Measurements from ENCODE around the gene RAD9A. TPM values are rescaled to one million over a fixed set of nuclear protein-coding genes. Genes with fewer than 3 reads are reported as not detected.

The RAD9A gene
- total RNA-seq, 2 donors from 2014 or later, result 22.6 to 49.4 TPM

GRCh38 chr11:67376063-67376820, 15.5 kb upstream of the RAD9A start:
- Histone ChIP-seq H3K9me3 (no peaks in the 10 kb centered on the region), H3K4me1 (peaks cover 28% of the 10 kb centered on the region), H3K27me3 (no peaks in the 10 kb centered on the region), H3K4me3 (no peak overlapping the region), H3K36me3 (replicated peaks in 1 of 2; ENCODE audit: insufficient read depth in 1 of 2, low read depth in 2 of 2) (no peaks in the 10 kb centered on the region), H3K27ac (no peak overlapping the region)
- TF ChIP-seq CTCF (IDR thresholded peaks at IDR 0.05), result no peak
- TF ChIP-seq POLR2A (IDR thresholded peaks at IDR 0.05), result no peak
- ATAC-seq (no peak), DNase-seq (no peak)
- WGBS, 2 donors, result 77 to 79% methylated on average over 7 of the region's 7 CpGs
- intact Hi-C loops (cut with DNase I), result loop anchor here (5.0 kb wide), 1 partner anchor 99 kb away; no protein-coding TSS in a partner anchor

DNA sequence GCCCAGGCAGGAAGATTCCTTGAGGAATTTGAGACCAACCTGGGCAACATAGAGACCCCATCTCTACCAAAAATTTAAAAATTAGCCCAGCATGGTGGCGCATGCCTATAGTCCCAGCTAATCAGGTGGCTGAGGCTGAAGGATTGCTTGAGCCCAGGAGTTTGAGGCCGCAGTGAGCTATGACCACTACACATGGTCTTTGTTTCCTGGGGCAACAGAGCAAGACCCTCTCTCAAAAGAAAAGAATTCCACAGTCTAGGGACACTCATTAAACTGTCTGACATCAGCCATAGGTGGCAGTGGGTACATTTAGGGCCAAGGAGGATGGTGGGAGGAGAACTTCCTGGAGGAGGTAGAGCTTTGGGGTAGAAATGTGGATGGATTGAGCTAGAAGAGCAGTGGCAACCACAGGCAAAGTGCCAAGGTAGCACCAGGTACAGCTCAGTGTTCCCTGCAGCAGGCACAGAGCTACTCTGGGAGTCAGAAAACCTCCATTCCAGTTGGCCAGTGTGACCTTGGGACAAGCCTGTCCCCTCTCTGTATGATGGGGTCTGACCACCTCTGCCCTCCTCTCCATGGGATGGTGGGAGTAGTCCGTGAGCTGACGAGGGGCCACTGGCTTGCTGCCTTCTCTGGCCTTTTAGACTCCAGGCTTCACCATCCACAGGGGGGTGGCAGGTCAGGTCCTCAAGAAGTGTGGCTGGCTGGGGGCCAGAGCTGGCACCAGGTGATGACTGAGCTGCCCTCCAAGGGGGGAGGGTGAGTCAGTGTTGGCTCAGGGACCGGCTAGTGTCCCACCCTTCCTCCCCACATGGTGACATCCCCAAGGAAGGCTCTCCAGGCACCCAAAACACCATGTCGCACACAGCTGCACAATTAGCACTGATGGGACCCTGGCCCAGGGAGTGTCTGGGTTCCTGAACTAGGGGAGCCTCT, 14.6 kb upstream of the RAD9A start:
- TF ChIP-seq POLR2A (IDR thresholded peaks at IDR 0.05) (no peak), CTCF (IDR thresholded peaks at IDR 0.05) (no peak)
- H3K27ac ChIP-seq, result no peak overlapping the region
- peaks cover 19% of the 10 kb centered on the region for H3K4me1 ChIP-seq

DNA sequence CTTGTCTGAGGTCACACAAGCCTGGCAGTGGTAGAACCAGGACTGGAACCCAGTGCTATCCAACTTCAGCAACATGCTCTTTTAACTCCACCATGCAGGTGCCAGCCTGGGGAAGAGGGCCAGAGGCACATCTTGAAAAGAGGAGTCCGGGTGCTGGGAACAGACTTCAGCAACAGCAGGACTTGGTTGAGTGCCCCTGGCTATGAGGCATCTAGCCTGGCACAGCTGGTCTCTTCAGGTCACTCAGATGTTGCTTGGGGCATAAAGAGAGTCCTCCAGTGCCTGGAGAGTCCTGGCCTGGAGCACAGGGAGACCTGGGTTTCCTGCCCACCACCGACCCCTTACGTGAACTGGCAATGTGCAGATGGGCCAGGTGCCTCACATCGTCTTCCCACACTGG, 13.2 kb upstream of the RAD9A start:
- ATAC-seq (no peak), DNase-seq (no peak)
- Histone ChIP-seq H3K4me3 (no peak overlapping the region), H3K27me3 (no peaks in the 10 kb centered on the region), H3K27ac (no peak overlapping the region), H3K4me1 (peaks cover 13% of the 10 kb centered on the region), H3K36me3 (replicated peaks in 1 of 2; ENCODE audit: insufficient read depth in 1 of 2, low read depth in 2 of 2) (no peaks in the 10 kb centered on the region), H3K9me3 (no peaks in the 10 kb centered on the region)
- 81 to 90% methylated on average over 4 of the region's 4 CpGs for WGBS, 2 donors
- TF ChIP-seq CTCF (IDR thresholded peaks at IDR 0.05), result no peak
- TF ChIP-seq POLR2A (IDR thresholded peaks at IDR 0.05), result no peak
- intact Hi-C loops (cut with DNase I), result loop anchor here (5.0 kb wide), 1 partner anchor 101 kb away; no protein-coding TSS in a partner anchor

More for the DNA sequence above, 14.6 kb upstream of the RAD9A start:
- intact Hi-C loops (cut with DNase I), result loop anchor here (5.0 kb wide), 1 partner anchor 100 kb away; no protein-coding TSS in a partner anchor
- 82 to 90% methylated on average over 2 to 6 of the region's 6 CpGs for WGBS, 2 donors
- no peak overlapping the region for H3K4me3 ChIP-seq
- peak in 1 of 4 donors; percentile 52 for DNase-seq
- H3K36me3 ChIP-seq (replicated peaks in 1 of 2; ENCODE audit: insufficient read depth in 1 of 2, low read depth in 2 of 2), result no peaks in the 10 kb centered on the region
- no peaks in the 10 kb centered on the region for H3K27me3 ChIP-seq
- ATAC-seq, result no peak
- H3K9me3 ChIP-seq, result no peaks in the 10 kb centered on the region

DNA sequence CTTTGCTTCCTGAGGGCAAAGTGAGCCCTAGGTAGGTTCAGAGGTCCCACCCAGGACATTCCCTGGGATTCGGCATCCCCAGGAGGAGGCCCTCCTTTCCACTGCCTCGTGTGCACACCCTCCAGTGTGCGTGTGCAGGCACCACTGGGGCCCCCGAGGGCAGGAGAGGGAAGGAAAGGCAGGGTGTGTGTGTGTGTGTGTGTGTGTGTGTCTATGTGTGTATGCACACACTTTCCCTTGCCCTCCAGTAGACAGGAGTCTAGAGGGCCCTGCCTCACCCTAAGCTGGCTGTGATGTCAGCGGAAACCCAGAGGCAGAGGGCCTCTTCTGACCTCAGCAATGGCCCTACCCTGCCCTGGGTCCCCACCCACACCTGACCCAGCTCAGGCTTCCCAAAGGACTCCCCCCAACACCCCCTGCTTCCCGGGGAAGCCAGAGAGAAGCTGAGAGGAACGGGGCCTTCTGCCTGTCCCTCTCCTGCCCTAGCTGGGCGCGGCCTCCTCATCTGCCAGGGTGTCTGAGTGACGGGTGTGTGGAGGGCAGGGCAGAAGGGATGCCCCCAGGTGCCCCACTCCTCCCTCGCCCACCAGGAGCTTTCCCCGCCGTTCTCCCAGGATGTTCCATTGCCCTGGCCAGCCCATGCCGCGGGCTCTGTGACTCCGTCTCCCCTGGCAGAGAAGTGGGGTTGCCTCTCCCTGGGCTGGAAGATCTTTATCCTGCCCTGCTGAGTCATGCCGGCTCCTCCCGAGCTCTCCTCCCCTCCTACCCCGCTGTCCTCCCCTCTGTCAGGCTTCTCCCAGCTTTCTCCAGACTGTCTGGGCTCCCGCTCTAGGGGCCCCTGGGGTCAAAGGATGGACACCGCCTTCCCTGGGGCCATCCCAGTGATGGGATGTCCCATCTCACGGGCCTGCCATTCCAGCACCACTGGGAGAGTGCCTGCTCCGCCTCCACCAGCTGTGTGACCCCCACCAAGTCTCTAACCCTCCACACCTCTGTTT, 12.4 kb upstream of the RAD9A start:
- H3K27me3 ChIP-seq, result no peaks in the 10 kb centered on the region
- H3K4me1 ChIP-seq, result peaks cover 5% of the 10 kb centered on the region
- 71 to 81% methylated on average over 13 to 22 of the region's 23 CpGs for WGBS, 2 donors
- ATAC-seq (no peak), DNase-seq (no peak)
- no peaks in the 10 kb centered on the region for H3K9me3 ChIP-seq
- no peaks in the 10 kb centered on the region for H3K36me3 ChIP-seq (replicated peaks in 1 of 2; ENCODE audit: insufficient read depth in 1 of 2, low read depth in 2 of 2)
- intact Hi-C loops (cut with DNase I), result loop anchor here (5.0 kb wide), 2 partner anchors 32 to 102 kb away; no protein-coding TSS in a partner anchor
- no peak for TF ChIP-seq POLR2A (IDR thresholded peaks at IDR 0.05)
- TF ChIP-seq CTCF (IDR thresholded peaks at IDR 0.05), result no peak
- no peak overlapping the region for H3K4me3 ChIP-seq
- H3K27ac ChIP-seq, result no peak overlapping the region

Measured in body of pancreas (tissue), 4 donors.